Endodermal cell (in vitro differentiated cells): ENCODE data around the gene MCF2L2. TPM values are rescaled to one million over a fixed set of nuclear protein-coding genes. Genes with fewer than 3 reads are reported as not detected.
A peak's percentile ranks its signal among the peaks of the same experiment; 100 is the strongest.

ENCODE experiments used
- DNase-seq: peaks from one replicate; pipeline ENCODE4 v3.0.0-alpha.2; 2017
- H3K27ac ChIP-seq: 2 replicates; pipeline ENCODE4 v1.5.1; 2013; ENCODE audit warnings: mild to moderate bottlenecking, low read depth, low read length, moderate library complexity
- H3K27me3 ChIP-seq: 2 replicates; pipeline ENCODE4 v1.6.1; 2013; ENCODE audit warnings: mild to moderate bottlenecking, low read length, moderate library complexity; ENCODE audit not compliant: insufficient read depth, control insufficient read depth, poor library complexity, severe bottlenecking
- H3K36me3 ChIP-seq: 2 replicates; pipeline ENCODE4 v1.7.0; 2013; ENCODE audit warnings: mild to moderate bottlenecking, low read length, moderate library complexity; ENCODE audit not compliant: control insufficient read depth, insufficient read depth
- H3K4me1 ChIP-seq: one replicate; pipeline ENCODE4 v1.7.0; 2013; ENCODE audit warnings: low read length; ENCODE audit not compliant: control insufficient read depth, insufficient read depth
- H3K4me3 ChIP-seq: 2 replicates; pipeline ENCODE4 v1.5.1; 2013; ENCODE audit warnings: mild to moderate bottlenecking, low read length, moderate library complexity
- H3K9ac ChIP-seq: 2 replicates; pipeline ENCODE4 v1.6.1; 2013; ENCODE audit warnings: mild to moderate bottlenecking, low read length, moderate library complexity; ENCODE audit not compliant: poor library complexity, severe bottlenecking; ENCODE audit errors: extremely low read depth
- H3K9me3 ChIP-seq: 2 replicates; pipeline ENCODE4 v1.6.1; 2013; ENCODE audit warnings: mild to moderate bottlenecking, low read length, moderate library complexity; ENCODE audit not compliant: control insufficient read depth
- H3K27ac Mint-ChIP-seq: 2 replicates; pipeline ENCODE4 v1.8.0; 2020; ENCODE audit warnings: mixed read lengths
- H3K27me3 Mint-ChIP-seq: 2 replicates; pipeline ENCODE4 v1.8.0; 2021; ENCODE audit warnings: mild to moderate bottlenecking, mixed read lengths; ENCODE audit not compliant: insufficient read depth
- H3K36me3 Mint-ChIP-seq: 2 replicates; pipeline ENCODE4 v1.8.0; 2020; ENCODE audit warnings: low read depth, mixed read lengths
- H3K4me1 Mint-ChIP-seq: 2 replicates; pipeline ENCODE4 v1.8.0; 2020; ENCODE audit warnings: mixed read lengths
- H3K4me3 Mint-ChIP-seq: 2 replicates; pipeline ENCODE4 v1.8.0; 2020; ENCODE audit warnings: mild to moderate bottlenecking, moderate library complexity, mixed read lengths
- H3K9me3 Mint-ChIP-seq: 2 replicates; pipeline ENCODE4 v1.8.0; 2020; ENCODE audit warnings: mild to moderate bottlenecking, mixed read lengths
- WGBS, 2 experiments: methylation state at CpG; one replicate each; pipeline versions ENCODE4 v1.1.5 to v1.1.7; 2013; ENCODE audit warnings: missing lambda C conversion rate in 2 of 2, mixed read lengths in 1 of 2; ENCODE audit not compliant: insufficient coverage in 1 of 2, insufficient read length in 1 of 2; 5-methylcytosine and 5-hydroxymethylcytosine counted together
- total RNA-seq, 2 donors: library from RNA; stranded (reverse); fragmentation: NEBNext Ultra II Directional in 1 of 2; extraction: Animal tissue kit (Norgen Biotek cat#: 25700) in 1 of 2; gene quantifications; 2 replicates in 1 of 2; 3 replicates in 1 of 2; pipeline ENCODE4 v1.2.1, GENCODE V29; 2021
- TF ChIP-seq, protein P1 (sequence below): fragments of 200-600 bp; sonication (generic); conservative IDR thresholded peaks from 2 replicates; pipeline ENCODE4 v1.5.0; 2021; ENCODE audit warnings: antibody characterized with exemption, mild to moderate bottlenecking

MCF2L2 gene
- total RNA-seq, 2 donors from 2014 or later: 72.6 to 86.5 TPM

GRCh38 chr3:183265157-183265642 is 163.2 kb downstream of the MCF2L2 start:
- Histone ChIP-seq H3K36me3 (peaks cover 61% of the 10 kb centered on the region), H3K4me1 (peaks cover 33% of the 10 kb centered on the region), H3K27me3 (no peaks in the 10 kb centered on the region), H3K27ac (peak overlapping the region; percentile 99), H3K4me3 (peak overlapping the region; percentile 15), H3K9me3 (no peaks in the 10 kb centered on the region), H3K9ac (peak overlapping the region; percentile 7)
- peaks cover 30% of the 10 kb centered on the region for H3K4me1 Mint-ChIP-seq
- H3K36me3 Mint-ChIP-seq: peaks cover 19% of the 10 kb centered on the region
- no peaks in the 10 kb centered on the region for H3K9me3 Mint-ChIP-seq
- 27 to 36% methylated on average over 13 to 15 of the region's 15 CpGs for WGBS, 2 experiments
- DNase-seq: peak; percentile 81
- TF ChIP-seq, protein P1, sequence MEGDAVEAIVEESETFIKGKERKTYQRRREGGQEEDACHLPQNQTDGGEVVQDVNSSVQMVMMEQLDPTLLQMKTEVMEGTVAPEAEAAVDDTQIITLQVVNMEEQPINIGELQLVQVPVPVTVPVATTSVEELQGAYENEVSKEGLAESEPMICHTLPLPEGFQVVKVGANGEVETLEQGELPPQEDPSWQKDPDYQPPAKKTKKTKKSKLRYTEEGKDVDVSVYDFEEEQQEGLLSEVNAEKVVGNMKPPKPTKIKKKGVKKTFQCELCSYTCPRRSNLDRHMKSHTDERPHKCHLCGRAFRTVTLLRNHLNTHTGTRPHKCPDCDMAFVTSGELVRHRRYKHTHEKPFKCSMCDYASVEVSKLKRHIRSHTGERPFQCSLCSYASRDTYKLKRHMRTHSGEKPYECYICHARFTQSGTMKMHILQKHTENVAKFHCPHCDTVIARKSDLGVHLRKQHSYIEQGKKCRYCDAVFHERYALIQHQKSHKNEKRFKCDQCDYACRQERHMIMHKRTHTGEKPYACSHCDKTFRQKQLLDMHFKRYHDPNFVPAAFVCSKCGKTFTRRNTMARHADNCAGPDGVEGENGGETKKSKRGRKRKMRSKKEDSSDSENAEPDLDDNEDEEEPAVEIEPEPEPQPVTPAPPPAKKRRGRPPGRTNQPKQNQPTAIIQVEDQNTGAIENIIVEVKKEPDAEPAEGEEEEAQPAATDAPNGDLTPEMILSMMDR: no peak
- H3K27me3 Mint-ChIP-seq: no peaks in the 10 kb centered on the region
- H3K27ac Mint-ChIP-seq: no peak overlapping the region
- H3K4me3 Mint-ChIP-seq: no peak overlapping the region

- Histone ChIP-seq H3K4me1 (peaks cover 33% of the 10 kb centered on the region), H3K9ac (peak overlapping the region; percentile 35), H3K9me3 (no peaks in the 10 kb centered on the region), H3K27ac (peak overlapping the region; percentile 99), H3K4me3 (peak overlapping the region; percentile 66), H3K27me3 (no peaks in the 10 kb centered on the region), H3K36me3 (peaks cover 61% of the 10 kb centered on the region)
- Mint-ChIP-seq H3K9me3 (no peaks in the 10 kb centered on the region), H3K4me3 (no peak overlapping the region), H3K27me3 (no peaks in the 10 kb centered on the region), H3K27ac (no peak overlapping the region), H3K4me1 (peaks cover 24% of the 10 kb centered on the region), H3K36me3 (peaks cover 19% of the 10 kb centered on the region)
- DNase-seq: peak; percentile 74
- 16 to 24% methylated on average over 3 to 5 of the region's 5 CpGs for WGBS, 2 experiments
- TF ChIP-seq, protein P1: no peak
These were observed 164.2 kb downstream of the MCF2L2 start for GRCh38 chr3:183264268-183264667.

- H3K4me1 ChIP-seq: peaks cover 26% of the 10 kb centered on the region
- H3K27me3 ChIP-seq: no peaks in the 10 kb centered on the region
- WGBS, 2 experiments: 90 to 95% methylated on average over 2 to 3 of the region's 3 CpGs
- Mint-ChIP-seq H3K9me3 (no peaks in the 10 kb centered on the region), H3K4me1 (peaks cover 11% of the 10 kb centered on the region), H3K4me3 (no peak overlapping the region), H3K27ac (no peak overlapping the region), H3K36me3 (peaks cover 28% of the 10 kb centered on the region), H3K27me3 (no peaks in the 10 kb centered on the region)
- no peak overlapping the region for H3K27ac ChIP-seq
- peaks cover 59% of the 10 kb centered on the region for H3K36me3 ChIP-seq
- H3K9me3 ChIP-seq: no peaks in the 10 kb centered on the region
- no peak for DNase-seq
- TF ChIP-seq, protein P1: no peak
- H3K9ac ChIP-seq: no peak overlapping the region
- peak overlapping the region; percentile 66 for H3K4me3 ChIP-seq
These were observed 165.5 kb downstream of the MCF2L2 start for GRCh38 chr3:183262875-183263378.
